GM18511 (cell line): ENCODE measurements around the gene MMP17.
"Not testable (repeated sequence)": the region's sequence is repeated elsewhere in the genome, so short reads cannot be mapped to it uniquely, and the experiment has no call there.

Experiments used
- ATAC-seq: cut with Tn5 transposase; IDR thresholded peaks from one replicate; pipeline ENCODE4 v1.9.1; 2021; ENCODE audit warnings: mild to moderate bottlenecking, moderate library complexity; ENCODE audit not compliant: unreplicated experiment

Gene MMP17

GRCh38 chr12:131799828-131800593, 28.2 kb upstream of the MMP17 start:
- ATAC-seq = no peak

- no peak for ATAC-seq
These were observed 27.5 kb upstream of the MMP17 start for GRCh38 chr12:131800594-131801135.

DNA sequence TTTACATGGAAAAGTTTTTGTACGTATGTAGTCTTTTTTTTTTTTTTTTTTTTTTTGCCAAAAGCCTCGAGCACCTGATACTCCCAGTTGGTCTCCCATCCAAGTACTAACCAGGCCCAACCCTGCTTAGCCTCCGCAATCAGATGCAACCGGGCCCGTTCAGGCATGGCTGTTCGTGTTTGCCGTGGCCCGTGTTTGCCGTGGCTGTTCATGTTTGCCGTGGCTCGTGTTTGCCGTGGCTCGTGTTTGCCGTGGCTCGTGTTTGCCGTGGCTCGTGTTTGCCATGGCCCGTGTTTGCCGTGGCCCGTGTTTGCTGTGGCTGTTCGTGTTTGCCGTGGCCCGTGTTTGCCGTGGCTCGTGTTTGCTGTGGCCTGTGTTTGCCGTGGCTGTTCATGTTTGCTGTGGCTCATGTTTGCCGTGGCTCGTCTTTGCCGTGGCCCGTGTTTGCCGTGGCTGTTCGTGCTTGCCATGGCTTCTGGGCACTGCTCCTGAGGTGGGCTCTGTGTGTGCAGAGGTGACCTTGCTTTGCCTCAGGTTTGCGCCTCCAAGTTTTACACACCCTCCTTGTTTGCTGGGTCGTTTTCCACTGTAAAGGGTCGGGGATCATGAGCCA, 26.8 kb upstream of the MMP17 start:
- ATAC-seq = no peak

- no peak for ATAC-seq
These were observed 24.2 kb upstream of the MMP17 start for GRCh38 chr12:131803961-131804521.

GRCh38 chr12:131805421-131805820, 22.8 kb upstream of the MMP17 start:
- ATAC-seq = no peak

DNA sequence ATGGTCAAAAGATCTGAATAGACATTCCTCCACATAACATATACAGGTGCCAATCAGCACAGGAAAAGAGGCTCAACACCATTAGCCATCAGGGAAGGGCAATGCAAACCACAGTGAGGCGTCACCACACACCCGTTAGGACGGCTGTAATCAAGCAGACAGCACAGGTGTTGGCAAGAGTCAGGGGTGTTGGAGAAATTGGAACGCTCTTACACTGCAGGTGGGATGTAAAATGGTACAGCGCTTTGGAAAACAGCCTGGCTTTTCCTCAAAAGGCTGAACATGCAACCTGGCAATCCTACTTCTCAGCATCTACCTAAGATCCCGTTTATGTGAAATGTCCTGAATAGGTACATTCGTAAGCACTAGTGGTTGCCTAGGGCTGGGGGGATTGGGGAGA, 21.5 kb upstream of the MMP17 start:
- no peak for ATAC-seq

DNA sequence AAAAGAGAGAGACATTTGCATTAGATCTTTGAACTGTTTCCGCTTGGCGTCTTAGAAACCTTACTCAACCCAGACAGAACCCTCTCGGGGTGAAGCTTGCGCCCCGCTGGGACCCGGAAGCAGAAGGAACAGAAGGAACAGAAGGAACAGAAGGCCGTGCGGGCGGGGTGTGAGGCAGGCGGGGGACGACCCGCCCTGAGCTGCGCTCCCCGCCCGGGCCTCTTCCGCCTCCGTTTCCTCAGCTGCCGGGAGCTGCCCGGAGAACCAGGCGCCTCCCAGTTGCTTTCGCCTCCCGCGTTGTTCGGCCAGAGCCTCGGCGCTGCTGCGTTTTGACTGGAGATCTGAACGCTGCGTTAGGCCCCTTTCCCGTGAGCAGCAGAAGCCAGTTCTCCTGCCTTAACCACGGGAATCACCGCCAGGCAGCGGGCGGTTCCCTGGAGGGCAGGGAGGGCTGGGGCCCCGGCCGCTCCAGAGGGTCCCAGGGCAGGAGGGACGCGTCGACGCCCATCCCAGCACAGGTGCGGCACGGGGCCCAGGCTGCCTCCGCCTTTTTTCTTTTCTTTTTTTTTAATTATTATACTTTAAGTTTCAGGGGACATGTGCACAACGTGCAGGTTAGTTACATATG, 19.3 kb upstream of the MMP17 start:
- ATAC-seq = no peak

DNA sequence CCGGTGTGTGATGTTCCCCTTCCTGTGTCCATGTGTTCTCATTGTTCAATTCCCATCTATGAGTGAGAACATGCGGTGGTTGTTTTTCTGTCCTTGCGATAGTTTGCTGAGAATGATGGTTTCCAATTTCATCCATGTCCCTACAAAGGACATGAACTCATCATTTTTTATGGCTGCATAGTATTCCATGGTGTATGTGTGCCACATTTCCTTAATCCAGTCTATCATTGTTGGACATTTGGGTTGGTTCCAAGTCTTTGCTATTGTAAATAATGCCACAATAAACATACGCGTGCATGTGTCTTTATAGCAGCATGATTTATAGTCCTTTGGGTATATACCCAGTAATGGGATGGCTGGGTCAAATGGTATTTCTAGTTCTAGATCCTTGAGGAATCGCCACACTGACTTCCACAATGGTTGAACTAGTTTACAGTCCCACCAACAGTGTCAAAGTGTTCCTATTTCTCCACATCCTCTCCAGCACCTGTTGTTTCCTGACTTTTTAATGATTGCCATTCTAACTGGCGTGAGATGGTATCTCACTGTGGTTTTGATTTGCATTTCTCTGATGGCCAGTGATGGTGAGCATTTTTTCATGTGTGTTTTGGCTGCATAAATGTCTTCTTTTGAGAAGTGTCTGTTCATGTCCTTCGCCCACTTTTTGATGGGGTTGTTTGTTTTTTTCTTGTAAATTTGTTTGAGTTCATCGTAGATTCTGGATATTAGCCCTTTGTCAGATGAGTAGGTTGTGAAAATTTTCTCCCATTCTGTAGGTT, 18.5 kb upstream of the MMP17 start:
- ATAC-seq = not testable (repeated sequence)

- ATAC-seq = no peak
These were observed 17.5 kb upstream of the MMP17 start for GRCh38 chr12:131810726-131811125.

DNA sequence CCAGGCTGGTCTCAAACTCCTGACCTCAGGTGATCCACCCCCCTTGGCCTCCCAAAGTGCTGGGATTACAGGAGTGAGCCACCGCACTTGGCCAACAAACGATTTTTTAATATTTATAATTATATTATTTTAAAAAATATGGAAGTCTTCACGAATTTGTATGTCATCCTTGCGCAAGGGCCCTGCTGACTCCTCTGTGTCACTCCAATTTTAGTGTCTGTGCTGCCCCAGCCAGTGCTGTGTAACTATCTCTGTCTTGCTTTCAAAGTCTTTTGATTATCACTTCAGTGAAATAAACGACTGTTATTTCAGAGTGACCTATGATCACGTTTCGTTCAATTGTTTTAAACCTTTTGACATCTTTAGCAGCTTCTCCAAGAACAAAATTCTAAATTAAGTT, 13.1 kb upstream of the MMP17 start:
- no peak for ATAC-seq

- no peak for ATAC-seq
These were observed 11.7 kb upstream of the MMP17 start for GRCh38 chr12:131816495-131816894.

- ATAC-seq = no peak
These were observed 11.0 kb upstream of the MMP17 start for GRCh38 chr12:131817241-131817640.

DNA sequence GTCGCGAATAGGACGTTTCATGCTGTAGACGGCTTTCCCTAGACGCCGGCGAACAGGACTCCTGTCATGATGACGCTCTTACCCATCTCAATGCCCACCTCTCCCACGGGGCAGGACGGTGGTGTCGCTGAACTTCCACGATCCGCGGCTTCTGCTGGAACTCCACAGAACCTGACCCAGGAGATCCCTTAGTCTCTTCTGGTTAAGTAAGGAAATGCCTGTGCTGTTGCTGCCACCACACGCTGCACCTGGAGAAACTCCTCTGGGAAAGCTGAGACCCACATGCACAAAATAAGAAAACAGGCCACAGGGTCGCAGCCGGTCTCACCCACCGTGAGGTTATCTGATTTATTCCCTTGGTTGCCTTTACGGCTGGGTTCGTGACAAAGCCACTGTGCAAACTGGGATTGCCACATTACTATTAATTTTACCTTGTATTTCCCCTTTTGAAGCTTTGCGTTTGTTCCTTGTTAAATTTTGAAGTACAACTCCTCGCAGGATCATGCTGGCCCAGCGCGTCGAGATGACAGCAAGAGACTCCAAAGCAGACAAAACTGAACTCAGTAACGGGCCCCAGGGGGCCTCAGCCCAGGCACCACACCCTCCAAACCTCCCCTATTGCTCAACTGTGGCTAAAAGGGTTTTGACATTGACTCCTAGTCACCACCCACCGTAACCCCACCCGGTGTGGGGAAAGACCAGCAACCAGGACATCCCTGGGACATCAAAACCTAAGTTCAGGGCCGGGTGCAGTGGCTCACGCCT, 9.2 kb upstream of the MMP17 start:
- no peak for ATAC-seq

GRCh38 chr12:131824450-131824849, 3.7 kb upstream of the MMP17 start:
- ATAC-seq = no peak

GRCh38 chr12:131825146-131825892, 2.9 kb upstream of the MMP17 start:
- ATAC-seq = no peak

- no peak for ATAC-seq
These were observed 1.9 kb upstream of the MMP17 start for GRCh38 chr12:131826097-131826928.

DNA sequence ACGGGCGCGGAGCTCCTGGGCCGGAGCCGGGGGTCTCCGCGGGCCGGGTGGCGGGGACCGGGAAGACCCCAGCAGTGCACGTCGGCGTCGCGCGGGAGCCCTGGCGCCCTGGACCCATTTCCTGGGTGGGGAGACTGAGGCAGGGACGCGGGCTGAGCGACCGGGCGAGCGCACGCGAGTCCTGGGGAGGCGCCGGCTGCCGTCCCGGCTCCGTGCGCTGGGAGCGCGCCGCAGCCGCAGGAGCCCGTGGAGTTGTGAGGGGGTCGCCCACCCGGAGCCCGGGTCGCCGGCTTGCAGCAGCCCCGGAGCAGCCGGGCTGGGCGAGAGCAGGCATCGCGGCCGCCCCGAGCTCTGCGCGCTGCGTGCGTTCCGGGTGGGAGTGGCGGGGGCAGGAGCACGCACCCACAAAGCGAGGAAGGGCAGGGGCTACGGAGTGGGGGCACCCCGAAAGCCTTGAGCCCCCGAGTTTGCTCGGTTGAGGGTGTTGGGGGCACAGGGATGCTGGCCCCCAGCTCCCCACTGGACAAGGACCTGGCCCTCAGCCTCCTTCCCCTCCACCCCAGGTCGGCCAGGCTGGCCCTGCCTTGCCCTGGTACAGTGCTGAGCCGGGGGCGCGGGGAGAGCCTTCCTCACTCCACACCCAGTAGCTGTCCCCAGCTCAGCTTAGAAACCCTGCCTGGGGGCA, 620 bp downstream of the MMP17 start:
- ATAC-seq = peak; percentile 41

DNA sequence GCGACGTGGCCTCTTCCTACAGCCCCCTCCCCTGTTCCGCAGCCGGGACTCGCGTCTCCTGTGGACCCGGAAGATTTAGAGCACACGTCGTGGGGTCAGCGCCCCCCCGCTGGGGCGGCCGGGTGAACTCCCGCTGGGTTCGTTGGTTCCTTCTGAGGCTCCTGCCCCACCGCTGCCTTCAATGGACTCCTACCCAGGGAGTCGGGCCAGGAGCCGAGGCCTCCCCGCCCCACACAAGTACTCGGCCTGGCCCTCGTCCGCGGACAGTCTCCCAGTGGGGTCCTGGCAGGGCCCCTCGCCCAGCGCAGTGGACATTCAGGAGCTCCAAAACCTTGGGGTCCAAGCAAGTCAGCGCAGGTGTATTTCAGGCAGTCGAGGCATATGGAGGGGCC, 1.2 kb downstream of the MMP17 start:
- ATAC-seq = no peak
